GM19397 (cell line): ENCODE results near the gene PLCB1.

Source experiments
- ATAC-seq: cut with Tn5 transposase; IDR thresholded peaks from one replicate; pipeline ENCODE4 v1.9.1; 2021; ENCODE audit warnings: mild to moderate bottlenecking, moderate library complexity; ENCODE audit not compliant: unreplicated experiment

The PLCB1 gene

DNA sequence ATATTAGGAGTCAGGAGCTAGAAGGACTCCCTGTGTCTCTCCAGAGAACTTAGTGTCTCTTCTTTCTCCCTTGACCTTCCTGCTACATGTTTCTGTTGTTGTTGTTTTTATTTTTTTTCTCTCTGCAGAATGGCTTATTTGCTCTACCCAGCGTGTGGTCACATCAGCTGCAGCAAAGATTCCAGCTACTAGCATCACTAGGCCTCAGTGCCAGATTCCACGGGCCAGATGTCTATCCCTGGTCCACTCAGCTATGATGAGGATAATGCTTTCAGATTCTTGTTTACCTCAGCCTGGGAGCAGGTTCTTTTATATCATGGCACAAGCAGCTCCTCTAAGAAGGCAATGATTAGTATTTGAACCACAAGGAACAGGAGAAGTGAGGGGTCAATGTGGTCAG is 110.0 kb downstream of the PLCB1 start:
- no peak for ATAC-seq

- ATAC-seq = no peak
Measured at GRCh38 chr20:8242827-8243724, 111.0 kb downstream of the PLCB1 start.

GRCh38 chr20:8244637-8245036 is 112.6 kb downstream of the PLCB1 start:
- ATAC-seq = no peak

DNA sequence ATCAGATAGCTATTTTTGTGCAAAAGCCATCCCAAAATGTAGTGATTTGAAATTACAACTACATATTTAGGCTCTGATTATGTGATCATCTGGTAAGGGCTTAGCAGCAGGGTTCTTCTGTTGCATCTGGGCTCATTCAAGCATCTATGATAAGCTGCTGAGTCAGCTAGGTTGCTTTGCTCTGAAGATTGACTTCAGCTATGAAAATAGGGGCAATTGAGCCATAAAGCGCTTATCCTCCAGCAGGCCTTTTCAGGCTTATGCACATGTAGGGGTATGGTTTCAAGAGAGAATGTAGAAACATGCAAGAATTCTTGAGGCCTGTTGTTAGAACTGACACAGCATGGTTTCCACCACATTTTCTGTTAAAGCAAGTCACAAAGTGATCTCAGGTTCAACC is 114.1 kb downstream of the PLCB1 start:
- no peak for ATAC-seq

DNA sequence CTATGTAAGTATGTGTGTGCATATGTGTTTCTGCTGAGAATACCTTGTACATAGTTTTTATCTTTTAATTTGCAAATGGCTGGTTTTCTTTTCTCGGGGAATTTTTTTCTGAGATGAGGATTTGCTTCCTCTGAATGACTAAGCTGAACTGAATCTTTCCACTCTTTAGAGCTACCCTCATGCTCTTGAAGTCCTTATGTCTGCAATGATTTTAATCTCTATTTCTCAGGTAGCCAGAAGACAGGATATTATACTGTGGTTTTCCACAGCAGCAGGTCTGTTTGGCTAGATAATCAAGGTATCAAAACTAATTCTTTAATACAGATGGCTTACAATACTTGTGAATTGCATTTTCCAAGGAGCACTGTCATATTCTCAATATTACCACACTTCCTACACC is 114.7 kb downstream of the PLCB1 start:
- no peak for ATAC-seq

GRCh38 chr20:8248051-8248450 is 116.0 kb downstream of the PLCB1 start:
- ATAC-seq = no peak

- ATAC-seq = no peak
Measured at GRCh38 chr20:8249634-8250033, 117.6 kb downstream of the PLCB1 start.

- no peak for ATAC-seq
Measured at GRCh38 chr20:8250539-8251200, 118.6 kb downstream of the PLCB1 start.

DNA sequence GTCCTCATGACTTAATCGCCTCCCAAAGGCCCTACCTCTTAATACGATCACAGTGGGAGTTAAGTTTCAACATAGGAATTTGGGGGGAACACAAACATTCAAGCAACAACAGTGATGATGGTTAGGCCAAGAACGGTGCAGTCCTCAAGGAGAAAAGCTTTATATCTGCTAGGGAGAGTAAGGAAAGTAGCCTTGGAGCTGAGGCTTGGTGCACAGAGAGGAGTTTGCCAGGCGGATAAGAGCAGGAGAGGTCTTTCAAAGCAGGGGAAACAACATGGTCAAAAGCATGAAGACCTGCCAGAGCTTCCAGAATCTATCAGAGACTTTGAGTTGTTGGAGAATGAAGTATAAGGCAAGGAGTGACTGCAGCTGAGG is 119.1 kb downstream of the PLCB1 start:
- no peak for ATAC-seq

- no peak for ATAC-seq
Measured at GRCh38 chr20:8254911-8255582, 123.0 kb downstream of the PLCB1 start.

GRCh38 chr20:8255945-8256632 is 124.0 kb downstream of the PLCB1 start:
- ATAC-seq = no peak

DNA sequence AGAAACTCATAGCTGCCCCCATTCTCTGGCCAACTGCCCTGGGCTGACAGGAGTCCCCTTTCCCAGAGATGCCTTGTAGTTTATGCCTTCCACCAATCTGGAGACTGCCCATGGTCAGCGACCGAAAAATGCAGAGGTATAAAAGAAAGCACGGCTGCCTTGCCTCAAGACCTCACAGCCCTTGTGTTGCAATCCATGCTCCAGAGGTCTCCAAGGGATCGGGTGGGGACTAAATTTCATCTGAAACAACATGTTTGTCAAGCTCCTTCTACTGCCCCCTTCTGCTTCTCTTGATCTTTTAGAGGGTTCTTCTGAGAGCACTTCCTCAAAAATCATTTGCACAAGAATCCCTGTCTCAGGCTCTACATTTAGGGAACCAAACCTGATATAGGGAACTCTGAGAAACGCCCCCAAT is 128.8 kb downstream of the PLCB1 start:
- no peak for ATAC-seq

GRCh38 chr20:8262721-8263120 is 130.7 kb downstream of the PLCB1 start:
- ATAC-seq = no peak

- ATAC-seq = no peak
Measured at GRCh38 chr20:8265588-8265987, 133.5 kb downstream of the PLCB1 start.

- ATAC-seq = no peak
Measured at GRCh38 chr20:8267009-8267408, 134.9 kb downstream of the PLCB1 start.

GRCh38 chr20:8271727-8272126 is 139.7 kb downstream of the PLCB1 start:
- no peak for ATAC-seq

DNA sequence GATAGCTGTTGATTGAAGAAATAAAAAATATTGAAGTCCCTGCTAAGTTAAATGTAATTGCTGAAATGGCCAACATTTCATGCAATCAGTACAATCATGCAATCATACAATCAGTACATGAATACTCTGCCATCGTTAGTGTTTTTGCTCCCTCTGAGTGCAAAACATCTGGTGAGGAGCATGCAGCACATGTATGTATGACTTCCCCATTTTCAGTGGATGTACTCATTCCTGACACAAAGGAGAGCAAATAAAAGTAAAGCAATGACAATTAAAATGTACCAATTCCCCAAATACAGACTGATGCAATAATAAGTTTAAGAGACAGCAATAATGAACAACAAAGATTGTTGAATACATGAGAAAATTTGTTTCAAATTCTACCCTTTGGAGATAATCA is 140.7 kb downstream of the PLCB1 start:
- ATAC-seq = no peak

DNA sequence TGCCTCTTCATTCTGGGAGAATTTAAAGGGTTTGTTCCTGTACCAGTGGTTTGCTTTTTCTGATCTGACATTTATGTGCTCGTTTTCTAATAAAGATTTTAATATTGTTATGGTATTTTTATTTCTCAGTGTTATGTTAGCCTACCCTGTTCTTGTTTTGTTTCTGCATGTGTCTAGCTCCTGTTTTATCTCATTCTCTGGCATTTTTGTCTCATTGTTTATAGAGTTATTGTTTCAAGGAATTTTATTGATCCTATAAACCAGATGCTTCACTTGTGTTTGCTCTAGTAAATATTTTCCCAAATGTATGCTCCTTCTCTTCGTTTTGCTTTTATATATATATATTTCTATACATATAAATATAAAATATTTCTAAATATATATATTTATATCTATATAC is 152.8 kb downstream of the PLCB1 start:
- ATAC-seq = no peak

DNA sequence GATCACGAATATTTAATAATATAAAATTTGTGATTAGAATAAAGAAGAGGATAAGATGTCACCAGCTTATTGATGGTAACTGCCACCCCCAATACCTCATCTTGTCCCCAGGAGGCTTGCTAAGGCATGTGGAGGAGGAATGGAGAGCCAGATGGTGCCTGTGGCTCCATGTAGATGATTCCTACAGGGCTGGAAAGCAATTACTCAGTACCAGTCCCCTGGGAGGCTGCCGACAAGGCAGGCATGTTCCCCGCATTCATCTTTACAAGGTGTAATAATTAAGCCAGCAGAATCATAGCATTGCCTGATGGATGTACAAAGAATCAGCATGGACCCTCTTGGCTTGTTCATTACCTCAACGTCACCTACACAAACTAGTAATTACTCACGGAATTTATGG is 155.3 kb downstream of the PLCB1 start:
- ATAC-seq = no peak

DNA sequence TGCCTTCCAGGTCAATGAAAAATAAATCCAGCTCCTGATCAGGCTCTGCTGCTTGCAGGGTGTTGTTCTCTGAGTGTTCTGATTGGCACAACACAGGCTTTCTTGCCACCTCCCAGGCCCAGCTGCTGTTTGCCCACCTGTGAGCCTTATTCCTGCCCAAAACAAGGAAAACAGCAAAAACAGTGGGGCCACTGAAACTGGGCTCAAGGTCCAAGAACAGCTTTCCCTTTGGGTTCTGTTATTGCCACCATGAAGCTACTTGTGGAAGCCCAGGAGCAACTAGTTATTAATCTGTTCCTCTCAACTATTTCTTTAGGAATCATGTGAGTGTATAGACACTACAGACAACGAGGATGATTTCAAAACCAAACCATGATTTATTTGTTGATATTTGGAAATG is 159.1 kb downstream of the PLCB1 start:
- ATAC-seq = no peak

DNA sequence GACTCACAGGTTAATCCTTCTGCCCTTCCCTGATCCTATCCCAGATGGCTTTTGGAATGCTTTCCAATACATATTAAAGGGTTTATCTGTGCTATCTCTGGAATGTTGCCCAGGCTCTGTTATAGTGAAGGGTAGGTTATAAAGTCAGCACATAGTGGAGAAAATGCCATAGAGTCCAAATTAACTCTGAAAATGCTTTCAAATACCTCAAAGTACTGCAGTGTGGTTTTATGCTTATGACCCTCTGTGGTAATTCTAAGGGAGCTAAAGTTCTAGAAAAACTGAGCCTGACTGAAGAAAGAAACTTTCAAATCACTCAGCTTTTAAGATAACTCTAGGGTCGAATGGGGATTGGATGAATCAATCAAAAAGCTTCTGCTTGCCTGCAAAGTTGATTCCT is 159.8 kb downstream of the PLCB1 start:
- ATAC-seq = no peak
